ENCODE data around the gene DIDO1. TPM values are rescaled to one million over a fixed set of nuclear protein-coding genes. Genes with fewer than 3 reads are reported as not detected.

Gene DIDO1
- total RNA-seq, 1 donor from 2014 or later: 53.6 TPM

DNA sequence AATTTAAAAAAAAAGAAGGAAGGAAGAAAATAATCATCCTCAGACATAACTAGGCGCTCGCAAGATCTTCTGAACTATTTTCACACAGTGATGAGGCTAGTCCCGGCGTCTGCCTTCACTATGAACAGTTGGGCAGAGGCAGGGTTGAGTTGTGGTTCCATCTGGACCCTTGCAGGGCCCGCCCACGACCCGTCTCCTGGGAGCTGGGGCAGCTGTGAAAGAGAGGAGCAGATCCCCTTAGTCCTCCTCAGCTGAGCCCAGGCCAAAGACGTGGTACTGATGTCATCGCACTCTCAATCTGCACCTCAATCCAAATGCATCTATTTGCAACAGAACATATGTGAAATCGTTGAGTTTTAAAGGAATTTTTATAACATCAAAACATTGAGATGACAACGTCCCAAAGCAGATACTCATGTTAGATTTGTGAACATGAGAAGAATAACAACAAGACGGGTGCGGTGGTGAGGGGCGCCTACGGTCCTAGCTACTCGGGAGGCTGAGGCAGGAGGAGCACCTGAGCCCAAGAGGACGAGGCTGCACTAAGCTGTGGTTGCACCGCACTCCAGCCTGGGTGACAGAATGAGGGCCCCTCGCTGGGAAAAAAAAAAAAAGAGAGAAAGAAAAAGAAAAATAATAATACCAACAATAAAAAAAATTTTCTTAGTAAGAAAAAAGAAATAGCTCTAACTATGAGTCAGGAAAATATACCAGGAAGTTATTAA lies 80.0 kb downstream of the DIDO1 start:
- H3K27ac Mint-ChIP-seq (ENCODE audit: unreplicated experiment): no peak overlapping the region
- H3K9me3 Mint-ChIP-seq (ENCODE audit: unreplicated experiment): no peaks in the 10 kb centered on the region
- TF ChIP-seq, protein P1, sequence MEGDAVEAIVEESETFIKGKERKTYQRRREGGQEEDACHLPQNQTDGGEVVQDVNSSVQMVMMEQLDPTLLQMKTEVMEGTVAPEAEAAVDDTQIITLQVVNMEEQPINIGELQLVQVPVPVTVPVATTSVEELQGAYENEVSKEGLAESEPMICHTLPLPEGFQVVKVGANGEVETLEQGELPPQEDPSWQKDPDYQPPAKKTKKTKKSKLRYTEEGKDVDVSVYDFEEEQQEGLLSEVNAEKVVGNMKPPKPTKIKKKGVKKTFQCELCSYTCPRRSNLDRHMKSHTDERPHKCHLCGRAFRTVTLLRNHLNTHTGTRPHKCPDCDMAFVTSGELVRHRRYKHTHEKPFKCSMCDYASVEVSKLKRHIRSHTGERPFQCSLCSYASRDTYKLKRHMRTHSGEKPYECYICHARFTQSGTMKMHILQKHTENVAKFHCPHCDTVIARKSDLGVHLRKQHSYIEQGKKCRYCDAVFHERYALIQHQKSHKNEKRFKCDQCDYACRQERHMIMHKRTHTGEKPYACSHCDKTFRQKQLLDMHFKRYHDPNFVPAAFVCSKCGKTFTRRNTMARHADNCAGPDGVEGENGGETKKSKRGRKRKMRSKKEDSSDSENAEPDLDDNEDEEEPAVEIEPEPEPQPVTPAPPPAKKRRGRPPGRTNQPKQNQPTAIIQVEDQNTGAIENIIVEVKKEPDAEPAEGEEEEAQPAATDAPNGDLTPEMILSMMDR (IDR thresholded peaks at IDR 0.05): no peak
- H3K36me3 Mint-ChIP-seq (ENCODE audit: unreplicated experiment): peaks cover 12% of the 10 kb centered on the region
- H3K4me3 Mint-ChIP-seq (ENCODE audit: unreplicated experiment): no peak overlapping the region
- DNase-seq (ENCODE audit: extremely low spot score, unreplicated experiment): no peak
- H3K4me1 Mint-ChIP-seq (ENCODE audit: unreplicated experiment): peaks cover 1% of the 10 kb centered on the region
- H3K27me3 Mint-ChIP-seq (ENCODE audit: unreplicated experiment): no peaks in the 10 kb centered on the region

DNA sequence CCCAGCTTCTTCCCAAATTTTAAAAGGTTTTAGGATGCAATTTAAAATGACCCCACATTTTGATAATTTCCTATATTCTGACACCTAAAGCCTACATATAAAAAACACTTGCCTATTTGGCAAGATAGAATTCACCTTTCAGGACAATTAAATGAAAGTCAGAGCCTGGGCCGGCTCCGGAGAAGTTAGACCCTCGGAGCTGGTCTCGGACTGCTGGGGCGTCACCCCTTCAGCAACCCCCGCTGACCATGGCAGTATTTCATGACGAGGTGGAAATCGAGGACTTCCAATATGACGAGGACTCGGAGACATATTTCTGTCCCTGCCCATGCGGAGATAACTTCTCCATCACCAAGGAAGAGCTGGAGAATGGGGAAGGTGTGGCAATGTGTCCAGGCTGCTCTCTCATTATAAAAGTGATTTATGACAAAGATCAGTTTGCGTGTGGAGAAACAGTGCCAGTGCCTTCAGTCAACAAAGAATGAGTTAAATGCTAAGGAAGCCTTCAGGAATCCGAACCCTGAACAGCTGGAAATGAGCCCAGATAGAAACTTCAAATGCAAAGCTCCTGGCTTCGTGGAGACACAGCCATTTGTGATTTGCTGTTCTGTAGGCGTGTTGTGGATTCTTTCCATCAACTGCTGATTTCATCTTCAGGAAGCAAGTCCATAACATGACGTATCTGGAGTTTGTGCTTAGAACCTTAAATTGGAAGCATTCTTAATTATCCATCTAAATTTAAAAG lies 80.7 kb downstream of the DIDO1 start:
- no peaks in the 10 kb centered on the region for H3K9me3 Mint-ChIP-seq (ENCODE audit: unreplicated experiment)
- H3K4me1 Mint-ChIP-seq (ENCODE audit: unreplicated experiment): peaks cover 1% of the 10 kb centered on the region
- no peaks in the 10 kb centered on the region for H3K27me3 Mint-ChIP-seq (ENCODE audit: unreplicated experiment)
- no peak overlapping the region for H3K4me3 Mint-ChIP-seq (ENCODE audit: unreplicated experiment)
- H3K36me3 Mint-ChIP-seq (ENCODE audit: unreplicated experiment): peaks cover 12% of the 10 kb centered on the region
- H3K27ac Mint-ChIP-seq (ENCODE audit: unreplicated experiment): no peak overlapping the region
- TF ChIP-seq, protein P1 (IDR thresholded peaks at IDR 0.05): no peak
- DNase-seq (ENCODE audit: extremely low spot score, unreplicated experiment): no peak

DNA sequence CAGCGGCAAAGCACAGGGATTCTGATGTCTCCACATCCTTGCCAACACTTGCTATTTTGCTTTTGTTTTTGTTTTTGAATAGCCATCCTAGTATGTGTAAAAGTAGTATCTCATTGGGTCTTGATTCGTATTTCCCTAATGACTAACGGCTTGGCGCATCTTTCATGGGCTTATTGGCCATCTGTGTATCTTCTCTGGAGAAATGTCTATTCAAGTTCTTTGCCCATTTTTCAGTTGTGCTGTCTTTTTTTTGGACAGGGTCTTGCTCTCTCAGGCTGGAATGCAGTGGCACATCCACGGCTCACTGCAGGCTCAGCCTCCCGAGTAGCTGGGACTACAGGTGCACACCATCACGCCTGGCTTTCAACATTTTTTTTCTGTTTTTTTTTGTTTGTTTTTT lies 82.1 kb downstream of the DIDO1 start:
- Mint-ChIP-seq H3K9me3 (ENCODE audit: unreplicated experiment) (no peaks in the 10 kb centered on the region), H3K27ac (ENCODE audit: unreplicated experiment) (no peak overlapping the region), H3K4me1 (ENCODE audit: unreplicated experiment) (peaks cover 1% of the 10 kb centered on the region), H3K27me3 (ENCODE audit: unreplicated experiment) (no peaks in the 10 kb centered on the region), H3K36me3 (ENCODE audit: unreplicated experiment) (peaks cover 12% of the 10 kb centered on the region), H3K4me3 (ENCODE audit: unreplicated experiment) (no peak overlapping the region)
- DNase-seq (ENCODE audit: extremely low spot score, unreplicated experiment): no peak
- TF ChIP-seq, protein P1 (IDR thresholded peaks at IDR 0.05): no peak

DNA sequence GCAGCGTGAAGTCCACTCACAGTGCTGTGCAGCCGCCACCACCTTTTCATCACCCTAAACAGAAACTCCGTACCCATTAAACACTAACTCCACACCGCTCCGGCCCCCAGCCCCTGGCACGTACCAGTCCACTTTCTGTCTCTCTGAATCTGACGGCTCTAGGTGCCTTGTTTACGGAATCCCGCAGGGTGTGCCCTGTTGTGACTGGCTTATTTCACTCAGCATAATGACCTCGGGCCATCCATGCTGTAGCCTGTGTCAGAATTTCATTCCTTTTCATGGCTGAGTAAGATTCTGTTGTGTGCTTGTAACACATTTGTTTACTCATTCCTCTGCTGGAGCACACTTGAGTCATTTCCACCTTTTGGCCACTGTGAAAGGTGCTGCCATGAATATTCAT lies 82.6 kb downstream of the DIDO1 start:
- no peaks in the 10 kb centered on the region for H3K9me3 Mint-ChIP-seq (ENCODE audit: unreplicated experiment)
- H3K27ac Mint-ChIP-seq (ENCODE audit: unreplicated experiment): no peak overlapping the region
- H3K4me3 Mint-ChIP-seq (ENCODE audit: unreplicated experiment): no peak overlapping the region
- peaks cover 1% of the 10 kb centered on the region for H3K4me1 Mint-ChIP-seq (ENCODE audit: unreplicated experiment)
- peaks cover 12% of the 10 kb centered on the region for H3K36me3 Mint-ChIP-seq (ENCODE audit: unreplicated experiment)
- H3K27me3 Mint-ChIP-seq (ENCODE audit: unreplicated experiment): no peaks in the 10 kb centered on the region
- TF ChIP-seq, protein P1 (IDR thresholded peaks at IDR 0.05): no peak
- no peak for DNase-seq (ENCODE audit: extremely low spot score, unreplicated experiment)

DNA sequence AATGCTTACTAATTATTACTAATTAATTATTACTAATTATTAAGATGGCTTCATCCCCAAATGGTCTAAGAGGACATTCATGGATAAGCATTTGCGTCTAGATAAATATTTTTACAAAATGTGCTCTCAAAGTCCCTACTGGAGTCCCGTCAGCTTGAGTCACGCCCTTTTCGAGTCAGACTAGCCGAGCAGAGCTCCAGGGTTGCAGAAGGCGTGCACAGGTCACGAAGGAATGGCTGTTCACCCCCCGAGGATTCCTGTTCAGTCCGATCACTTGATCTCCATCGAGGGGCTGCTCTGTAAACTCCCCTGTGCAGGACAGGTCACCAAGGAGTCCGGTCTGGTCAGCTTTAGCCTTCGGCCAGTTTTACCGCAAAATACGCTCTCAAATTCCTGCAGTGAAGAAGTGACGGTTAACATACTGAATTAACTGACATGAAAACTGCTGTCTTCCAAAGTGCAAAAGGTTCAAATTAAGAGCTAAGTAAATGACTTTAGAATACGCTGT lies 84.5 kb downstream of the DIDO1 start:
- Mint-ChIP-seq H3K27me3 (ENCODE audit: unreplicated experiment) (no peaks in the 10 kb centered on the region), H3K4me3 (ENCODE audit: unreplicated experiment) (no peak overlapping the region), H3K9me3 (ENCODE audit: unreplicated experiment) (no peaks in the 10 kb centered on the region), H3K36me3 (ENCODE audit: unreplicated experiment) (peaks cover 12% of the 10 kb centered on the region), H3K27ac (ENCODE audit: unreplicated experiment) (no peak overlapping the region), H3K4me1 (ENCODE audit: unreplicated experiment) (peaks cover 1% of the 10 kb centered on the region)
- DNase-seq (ENCODE audit: extremely low spot score, unreplicated experiment): no peak
- TF ChIP-seq, protein P1 (IDR thresholded peaks at IDR 0.05): no peak

Data from osteocyte (in vitro differentiated cells).